Measurements from ENCODE around the gene HTR5A. TPM values are rescaled to one million over a fixed set of nuclear protein-coding genes. Genes with fewer than 3 reads are reported as not detected.

Gene HTR5A
- total RNA-seq, result not detected in 2 replicates

GRCh38 chr7:155069992-155070751, at the start of gene HTR5A:
TSS of gene HTR5A (plus strand) at chr7:155070324. CDS start at chr7:155070900, 576 bp downstream.

Other genes with a start within 250 kb of the HTR5A start
- gene PAXIP1, start 67.2 kb upstream of the HTR5A start, total RNA-seq, result 8.1 and 8.3 TPM in 2 replicates
- 135 and 150 TPM in 2 replicates for gene INSIG1, start 227.6 kb downstream of the HTR5A start, total RNA-seq